ENCODE data around the gene RASSF7.
A peak's percentile ranks its signal among the peaks of the same experiment; 100 is the strongest.

GRCh38 chr11:518463-519202, 42.1 kb upstream of the RASSF7 start:
- TF ChIP-seq CTCF (IDR thresholded peaks at IDR 0.05) = peak; percentile 100
- no peak for TF ChIP-seq EZH2 (IDR thresholded peaks at IDR 0.05; ENCODE audit: borderline replicate concordance, insufficient read depth, low read depth, low read length, poor library complexity, severe bottlenecking)

Data from B cell (primary cell).